Fibroblast of lung (primary cell): ENCODE data around the gene ADAMTSL1.

Experiments used
- EZH2 ChIP-seq: IDR thresholded peaks from 2 replicates; pipeline ENCODE4 v1.5.1; 2012; ENCODE audit warnings: low read length, control low read depth, mild to moderate bottlenecking; ENCODE audit errors: missing control alignments
- TF ChIP-seq, protein P1 (sequence below), 2 donors: IDR thresholded peaks in 1 of 2; conservative IDR thresholded peaks in 1 of 2; 1 replicate in 1 of 2; 2 replicates in 1 of 2; pipeline ENCODE4 v1.5.1; 2011 to 2012; ENCODE audit warnings: low read length in 2 of 2, control low read depth in 1 of 2, inconsistent platforms in 1 of 2, low read depth in 1 of 2, mild to moderate bottlenecking in 1 of 2

GRCh38 chr9:18666348-18666747 is 192.4 kb downstream of the ADAMTSL1 start:
- TF ChIP-seq, protein P1, sequence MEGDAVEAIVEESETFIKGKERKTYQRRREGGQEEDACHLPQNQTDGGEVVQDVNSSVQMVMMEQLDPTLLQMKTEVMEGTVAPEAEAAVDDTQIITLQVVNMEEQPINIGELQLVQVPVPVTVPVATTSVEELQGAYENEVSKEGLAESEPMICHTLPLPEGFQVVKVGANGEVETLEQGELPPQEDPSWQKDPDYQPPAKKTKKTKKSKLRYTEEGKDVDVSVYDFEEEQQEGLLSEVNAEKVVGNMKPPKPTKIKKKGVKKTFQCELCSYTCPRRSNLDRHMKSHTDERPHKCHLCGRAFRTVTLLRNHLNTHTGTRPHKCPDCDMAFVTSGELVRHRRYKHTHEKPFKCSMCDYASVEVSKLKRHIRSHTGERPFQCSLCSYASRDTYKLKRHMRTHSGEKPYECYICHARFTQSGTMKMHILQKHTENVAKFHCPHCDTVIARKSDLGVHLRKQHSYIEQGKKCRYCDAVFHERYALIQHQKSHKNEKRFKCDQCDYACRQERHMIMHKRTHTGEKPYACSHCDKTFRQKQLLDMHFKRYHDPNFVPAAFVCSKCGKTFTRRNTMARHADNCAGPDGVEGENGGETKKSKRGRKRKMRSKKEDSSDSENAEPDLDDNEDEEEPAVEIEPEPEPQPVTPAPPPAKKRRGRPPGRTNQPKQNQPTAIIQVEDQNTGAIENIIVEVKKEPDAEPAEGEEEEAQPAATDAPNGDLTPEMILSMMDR (conservative IDR thresholded peaks at IDR 0.05 in 1 of 2, IDR thresholded peaks at IDR 0.05 in 1 of 2; ENCODE audit: low read depth in 1 of 2, low read length in 2 of 2), result no peak
- TF ChIP-seq EZH2, result no peak
